Stimulated activated naive B cell treated with anti-CD40 and anti-IgM and Interleukin-4, amounts not matched to agents 10 μg/mL and 1 μg/mL and 100 μg/mL, for 72 hours (primary cell): ENCODE results near the gene ZFPM1.

Experiments used
- ATAC-seq, 2 donors: fragments of 150-1000 bp; cut with Tn5 transposase; replicated peaks; 2 replicates each; pipeline ENCODE4 v1.10.0; 2021; ENCODE audit warnings: moderate library complexity in 1 of 2
- DNase-seq: peaks from one replicate; pipeline ENCODE4 v3.0.0; 2021
- H3K27ac Mint-ChIP-seq: one replicate; pipeline ENCODE4 v1.8.0; 2022; ENCODE audit warnings: mild to moderate bottlenecking, mixed read lengths
- H3K27me3 Mint-ChIP-seq, 2 donors: one replicate each; pipeline ENCODE4 v1.8.0; 2022; ENCODE audit warnings: mixed read lengths in 2 of 2
- H3K36me3 Mint-ChIP-seq, 2 donors: one replicate each; pipeline ENCODE4 v1.8.0; 2022; ENCODE audit warnings: mixed read lengths in 2 of 2, mild to moderate bottlenecking in 1 of 2
- H3K4me1 Mint-ChIP-seq, 2 donors: one replicate each; pipeline ENCODE4 v1.8.0; 2022; ENCODE audit warnings: mixed read lengths in 2 of 2, mild to moderate bottlenecking in 1 of 2
- H3K4me3 Mint-ChIP-seq, 2 donors: one replicate each; pipeline ENCODE4 v1.8.0; 2022; ENCODE audit warnings: mild to moderate bottlenecking in 2 of 2, mixed read lengths in 2 of 2, moderate library complexity in 1 of 2
- H3K9me3 Mint-ChIP-seq, 2 donors: one replicate each; pipeline ENCODE4 v1.8.0; 2022; ENCODE audit warnings: mixed read lengths in 2 of 2, mild to moderate bottlenecking in 1 of 2

Gene ZFPM1

DNA sequence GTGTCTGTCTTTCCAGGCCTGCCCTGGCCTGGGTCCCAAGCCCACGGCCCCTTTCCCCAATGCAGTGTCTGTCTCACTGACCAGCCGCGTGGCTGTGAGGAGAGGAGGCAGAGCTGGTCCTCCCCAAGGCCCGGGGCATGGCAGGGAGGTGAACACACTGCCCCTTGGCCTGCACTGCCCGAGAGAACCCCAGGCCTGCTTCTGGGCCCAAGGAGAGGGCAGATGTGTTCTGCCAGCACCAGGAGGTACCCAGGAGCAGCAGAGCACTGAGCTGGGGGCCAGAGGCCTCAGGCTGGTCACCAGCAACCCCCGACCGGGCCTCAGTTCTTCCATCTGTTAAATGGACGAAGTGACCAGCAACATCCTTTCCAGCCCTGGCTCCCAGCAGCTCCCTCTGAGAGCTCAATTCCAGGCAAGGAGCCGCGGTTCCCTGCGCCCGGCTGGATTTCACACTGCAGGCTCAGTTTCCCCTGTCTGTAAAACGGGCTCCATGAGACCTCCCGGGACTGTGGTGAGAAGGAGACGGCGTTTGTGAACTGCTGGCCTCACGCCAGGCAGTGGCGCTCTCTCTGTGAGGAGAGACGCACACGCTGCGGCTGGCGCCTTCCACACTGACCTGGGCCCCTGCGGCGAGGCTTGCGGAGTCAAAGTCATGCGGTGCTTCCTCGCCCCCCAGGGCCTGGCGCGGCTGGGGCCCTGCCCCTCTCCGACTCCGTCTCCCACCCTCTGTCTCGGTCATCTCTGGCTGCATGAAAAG lies 8.1 kb upstream of the ZFPM1 start:
- H3K4me1 Mint-ChIP-seq = peaks cover 20 to 35% of the 10 kb centered on the region in 2 donors
- H3K27ac Mint-ChIP-seq = no peak overlapping the region
- H3K9me3 Mint-ChIP-seq = no peaks in the 10 kb centered on the region
- ATAC-seq (no peak), DNase-seq (no peak)
- H3K36me3 Mint-ChIP-seq = no peaks in the 10 kb centered on the region
- H3K27me3 Mint-ChIP-seq = peaks cover 0 to 13% of the 10 kb centered on the region in 2 donors
- no peak overlapping the region for H3K4me3 Mint-ChIP-seq

DNA sequence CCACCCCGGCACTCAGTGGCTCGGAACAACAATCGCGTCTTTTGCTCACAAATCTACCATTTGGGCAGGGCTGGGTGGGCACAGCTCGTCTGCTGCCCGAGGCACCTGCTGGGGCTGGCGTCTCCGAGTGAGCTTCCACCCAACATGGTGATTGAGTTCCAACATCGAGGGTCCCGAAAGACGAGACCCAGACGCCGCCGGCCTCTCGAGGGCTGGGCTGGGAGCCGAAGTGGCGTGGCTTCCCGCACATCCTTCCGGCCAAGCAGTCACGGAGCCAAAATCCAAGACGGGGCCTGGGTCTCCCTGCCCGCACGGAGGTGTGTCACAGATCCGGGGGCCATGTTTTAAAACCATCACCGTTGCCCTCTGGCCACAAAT lies 7.5 kb upstream of the ZFPM1 start:
- Mint-ChIP-seq H3K36me3 (no peaks in the 10 kb centered on the region), H3K4me3 (no peak overlapping the region), H3K4me1 (peaks cover 20 to 35% of the 10 kb centered on the region in 2 donors)

DNA sequence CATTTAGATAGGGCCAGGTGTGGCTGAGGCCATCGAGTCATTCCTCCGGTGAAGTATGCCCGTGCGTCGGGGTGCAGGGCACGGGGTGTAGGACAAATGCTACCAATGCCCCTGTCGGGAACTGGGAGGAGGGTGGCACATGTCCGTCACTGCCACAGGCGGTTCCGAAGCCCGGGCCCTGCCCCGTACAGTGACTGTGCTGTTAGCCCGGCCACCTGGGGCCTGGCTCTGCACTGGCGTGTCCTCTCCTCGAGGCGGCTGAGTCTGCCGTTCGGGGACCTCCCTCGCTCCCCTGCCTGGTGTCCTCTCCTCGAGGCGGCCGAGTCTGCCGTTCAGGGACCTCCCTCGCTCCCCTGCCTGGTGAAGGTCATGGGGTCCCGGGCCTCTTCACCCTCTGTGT lies 7.0 kb upstream of the ZFPM1 start:
- no peak overlapping the region for H3K4me3 Mint-ChIP-seq
- ATAC-seq (no peak), DNase-seq (no peak)
- peaks cover 20 to 35% of the 10 kb centered on the region in 2 donors for H3K4me1 Mint-ChIP-seq
- no peaks in the 10 kb centered on the region for H3K9me3 Mint-ChIP-seq
- no peaks in the 10 kb centered on the region for H3K36me3 Mint-ChIP-seq
- peaks cover 0 to 13% of the 10 kb centered on the region in 2 donors for H3K27me3 Mint-ChIP-seq
- no peak overlapping the region for H3K27ac Mint-ChIP-seq

More for the DNA sequence above, 7.5 kb upstream of the ZFPM1 start:
- peaks cover 0 to 13% of the 10 kb centered on the region in 2 donors for H3K27me3 Mint-ChIP-seq
- ATAC-seq (no peak), DNase-seq (no peak)
- no peak overlapping the region for H3K27ac Mint-ChIP-seq
- H3K9me3 Mint-ChIP-seq = no peaks in the 10 kb centered on the region

DNA sequence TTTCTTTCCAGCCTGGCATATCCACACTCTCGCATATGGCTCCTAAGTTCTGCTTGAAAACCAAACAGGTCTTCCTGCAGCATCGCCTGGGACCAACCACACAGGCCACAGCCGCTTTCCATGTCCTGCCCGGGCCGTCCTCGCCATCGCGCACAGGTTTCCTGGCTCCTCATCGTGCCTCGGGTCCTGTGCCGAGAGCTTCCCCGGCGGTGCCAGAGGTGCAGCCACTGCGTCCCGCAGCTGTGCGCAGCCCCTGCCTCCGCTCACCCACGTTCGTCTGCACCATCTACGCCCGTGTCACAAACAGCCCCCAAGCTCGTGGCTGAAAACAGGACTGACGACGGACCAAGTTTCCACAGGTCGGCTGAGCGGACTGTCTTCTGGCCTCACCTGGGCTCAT lies 6.3 kb upstream of the ZFPM1 start:
- H3K4me1 Mint-ChIP-seq = peaks cover 22 to 42% of the 10 kb centered on the region in 2 donors
- H3K4me3 Mint-ChIP-seq = no peak overlapping the region
- H3K27ac Mint-ChIP-seq = no peak overlapping the region
- H3K9me3 Mint-ChIP-seq = no peaks in the 10 kb centered on the region
- DNase-seq (no peak), ATAC-seq (no peak)
- no peaks in the 10 kb centered on the region for H3K36me3 Mint-ChIP-seq
- H3K27me3 Mint-ChIP-seq = peaks cover 0 to 13% of the 10 kb centered on the region in 2 donors

DNA sequence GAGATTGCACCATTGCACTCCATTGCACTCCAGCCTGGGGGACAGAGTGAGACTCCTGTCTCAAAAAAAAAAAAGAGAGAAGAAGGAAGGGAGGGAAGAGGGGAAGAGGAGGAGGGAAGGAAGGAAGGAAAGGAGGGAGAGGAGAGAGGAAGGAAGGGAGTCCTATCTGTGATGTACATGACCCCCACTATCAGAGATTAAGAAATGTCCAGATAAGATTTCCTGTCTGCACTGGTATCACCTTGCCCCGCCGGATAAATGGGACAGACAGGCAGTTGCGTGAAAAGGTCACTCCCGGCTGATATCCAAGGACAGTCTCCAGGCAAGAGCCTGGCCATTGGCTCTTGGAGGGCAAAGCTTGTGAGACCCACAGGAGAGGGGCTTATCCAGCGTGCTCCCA lies 5.2 kb upstream of the ZFPM1 start:
- H3K36me3 Mint-ChIP-seq = no peaks in the 10 kb centered on the region

DNA sequence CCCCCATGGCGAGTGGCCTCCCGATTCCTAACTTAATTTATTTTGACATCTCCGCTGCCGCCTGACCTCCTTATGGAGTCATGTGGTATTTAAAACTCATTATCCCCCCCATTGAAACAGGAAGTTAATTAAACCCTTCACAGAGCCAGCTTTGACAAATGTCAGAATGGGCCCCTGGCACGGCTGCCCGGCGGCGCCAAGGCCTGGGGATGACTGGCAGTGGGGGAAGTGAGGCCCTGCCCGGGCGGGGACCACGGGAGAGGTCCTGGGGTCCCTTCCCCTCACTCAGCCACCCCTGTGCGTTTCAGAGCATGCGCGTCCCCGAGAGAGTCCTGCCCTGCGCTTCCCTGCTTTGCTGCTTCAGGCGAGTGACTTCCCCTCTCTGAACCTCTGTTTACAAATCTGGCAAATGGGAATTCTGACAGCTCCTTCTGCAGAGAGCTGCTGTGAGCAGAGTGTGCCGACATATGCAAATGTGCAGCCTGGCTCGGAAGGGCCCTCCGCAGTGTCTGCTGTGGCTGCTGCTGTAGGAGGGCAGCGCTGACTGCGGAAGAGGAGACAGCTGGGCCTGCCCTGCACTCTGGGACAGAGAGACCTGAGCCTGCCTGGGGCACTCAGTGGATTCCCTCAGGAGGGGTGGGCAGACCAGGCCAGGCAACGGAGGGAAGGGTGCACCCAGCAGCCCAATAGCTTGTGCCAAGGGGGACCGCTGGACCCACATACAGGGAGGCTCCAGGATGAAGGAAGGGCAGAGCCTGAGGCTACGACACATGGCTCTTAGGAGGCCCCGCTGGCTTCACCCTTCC lies 4.4 kb upstream of the ZFPM1 start:
- ATAC-seq (no peak), DNase-seq (no peak)
- Mint-ChIP-seq H3K4me1 (peaks cover 24 to 42% of the 10 kb centered on the region in 2 donors), H3K9me3 (no peaks in the 10 kb centered on the region), H3K27me3 (peaks cover 0 to 13% of the 10 kb centered on the region in 2 donors), H3K36me3 (no peaks in the 10 kb centered on the region), H3K4me3 (peak overlapping the region in 1 of 2 donors; percentile 60), H3K27ac (peak overlapping the region; percentile 10)

More for the DNA sequence above, 5.2 kb upstream of the ZFPM1 start:
- Mint-ChIP-seq H3K4me1 (peaks cover 28 to 47% of the 10 kb centered on the region in 2 donors), H3K27me3 (peaks cover 0 to 13% of the 10 kb centered on the region in 2 donors), H3K4me3 (no peak overlapping the region), H3K9me3 (no peaks in the 10 kb centered on the region), H3K27ac (no peak overlapping the region)
- DNase-seq (no peak), ATAC-seq (no peak)

DNA sequence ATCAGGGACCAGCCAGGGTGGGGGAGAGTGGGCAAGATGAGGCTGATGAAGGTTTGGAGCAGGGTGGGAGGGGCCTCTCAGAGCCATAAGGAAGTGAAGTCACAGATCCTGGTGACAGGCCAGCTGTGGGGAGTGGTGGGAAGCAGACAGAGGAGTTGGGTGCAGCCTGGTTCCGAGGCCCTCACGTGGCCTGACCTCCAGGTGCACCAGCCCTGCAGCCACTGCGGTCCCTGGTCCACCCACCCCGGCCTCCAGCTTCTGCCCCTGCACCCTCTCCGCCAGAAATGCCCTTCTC lies 3.9 kb upstream of the ZFPM1 start:
- Mint-ChIP-seq H3K36me3 (no peaks in the 10 kb centered on the region), H3K4me3 (no peak overlapping the region), H3K4me1 (peaks cover 24 to 42% of the 10 kb centered on the region in 2 donors), H3K9me3 (no peaks in the 10 kb centered on the region), H3K27ac (no peak overlapping the region), H3K27me3 (peaks cover 0 to 13% of the 10 kb centered on the region in 2 donors)
- no peak for ATAC-seq
- no peak for DNase-seq

DNA sequence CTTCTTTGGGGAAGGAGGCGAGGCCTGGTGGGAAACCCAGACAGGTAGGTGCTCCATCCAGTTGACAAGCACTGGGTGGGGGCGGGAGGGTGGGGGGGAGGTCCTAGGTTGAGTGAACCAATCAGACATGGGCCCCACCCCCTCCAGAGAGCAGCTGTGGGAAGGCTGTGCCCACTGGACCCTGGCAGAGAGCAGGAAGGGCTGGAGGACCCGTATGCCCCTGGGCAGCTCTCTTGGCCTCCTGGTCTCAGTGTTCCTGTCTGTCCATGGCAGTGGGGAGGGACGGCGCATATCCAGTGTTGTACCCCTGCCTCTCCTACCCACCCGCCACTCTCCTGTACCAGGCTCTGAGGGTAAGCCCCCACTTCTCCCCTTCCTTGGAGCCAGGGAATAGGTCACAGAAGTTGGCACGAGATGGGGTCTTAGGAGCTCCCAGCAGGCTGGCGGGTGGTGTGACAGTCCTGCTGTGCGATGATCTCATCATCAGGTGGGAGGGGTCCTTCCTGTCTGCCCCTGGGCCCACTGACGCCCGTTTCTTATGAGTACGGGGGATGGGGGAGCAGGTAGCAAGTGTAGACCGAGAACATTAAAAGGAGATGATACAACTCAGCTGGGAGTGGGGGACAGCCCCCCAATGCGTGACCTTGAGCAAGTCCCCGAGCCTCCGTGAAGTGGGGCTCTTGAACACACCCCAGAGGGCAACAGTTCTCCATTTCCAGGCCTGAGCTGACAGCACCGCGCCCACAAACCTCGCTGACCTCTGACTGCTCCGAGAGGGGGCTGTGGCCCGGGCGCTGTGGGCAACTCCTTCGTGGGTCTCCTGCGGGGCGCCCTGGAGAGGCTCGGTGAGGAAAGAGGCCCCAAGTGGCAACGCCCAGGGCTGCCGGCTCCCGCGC lies 1.2 kb upstream of the ZFPM1 start:
- DNase-seq (no peak), ATAC-seq (no peak)
- Mint-ChIP-seq H3K27ac (peak overlapping the region; percentile 92), H3K9me3 (no peaks in the 10 kb centered on the region), H3K4me3 (peak overlapping the region; percentile 87 to 93), H3K27me3 (peaks cover 0 to 13% of the 10 kb centered on the region in 2 donors), H3K36me3 (peaks cover 0 to 4% of the 10 kb centered on the region in 2 donors), H3K4me1 (peaks cover 38 to 62% of the 10 kb centered on the region in 2 donors)

DNA sequence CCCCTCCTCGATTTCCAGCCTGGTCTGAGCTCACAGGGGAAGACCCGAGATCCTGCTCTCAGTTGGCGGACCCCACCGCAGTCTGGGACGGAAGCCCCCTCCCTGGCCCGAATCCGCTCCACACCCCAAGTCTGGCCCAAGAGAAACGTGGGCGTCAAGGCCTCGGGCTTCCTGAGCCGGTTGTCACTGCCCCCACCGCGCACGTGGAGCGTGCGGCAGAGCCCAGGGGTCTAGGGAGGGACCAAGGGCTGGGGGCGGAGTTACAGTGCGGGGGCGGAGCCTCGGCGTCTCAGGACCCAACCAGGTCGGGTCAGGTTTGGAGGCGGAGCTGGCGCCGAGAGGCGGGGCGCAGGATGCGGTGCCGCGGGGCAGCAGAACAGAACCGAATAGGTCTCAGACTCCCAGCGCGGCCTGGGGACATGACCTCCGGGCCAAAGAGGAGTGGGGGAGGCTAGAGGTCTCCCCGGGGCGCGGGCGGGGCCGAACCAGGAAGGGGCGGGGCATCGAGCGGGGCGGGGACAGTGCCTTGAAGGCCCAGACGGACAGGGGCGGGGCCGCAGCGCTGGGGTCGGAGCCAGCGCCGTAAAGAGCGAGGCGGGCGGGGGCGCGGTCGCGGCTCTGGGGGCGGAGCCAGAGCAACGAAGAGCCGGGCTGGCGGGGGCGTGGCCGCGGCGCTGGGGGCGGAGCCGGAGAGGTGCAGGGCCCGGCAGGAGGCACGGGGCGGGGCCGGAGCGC lies 431 bp upstream of the ZFPM1 start:
- no peaks in the 10 kb centered on the region for H3K9me3 Mint-ChIP-seq
- H3K27ac Mint-ChIP-seq = peak overlapping the region; percentile 92
- peaks cover 45 to 65% of the 10 kb centered on the region in 2 donors for H3K4me1 Mint-ChIP-seq
- H3K27me3 Mint-ChIP-seq = peaks cover 0 to 7% of the 10 kb centered on the region in 2 donors
- ATAC-seq (peak; percentile 61 to 70), DNase-seq (peak; percentile 96)
- H3K36me3 Mint-ChIP-seq = peaks cover 0 to 4% of the 10 kb centered on the region in 2 donors
- H3K4me3 Mint-ChIP-seq = peak overlapping the region; percentile 87 to 93

DNA sequence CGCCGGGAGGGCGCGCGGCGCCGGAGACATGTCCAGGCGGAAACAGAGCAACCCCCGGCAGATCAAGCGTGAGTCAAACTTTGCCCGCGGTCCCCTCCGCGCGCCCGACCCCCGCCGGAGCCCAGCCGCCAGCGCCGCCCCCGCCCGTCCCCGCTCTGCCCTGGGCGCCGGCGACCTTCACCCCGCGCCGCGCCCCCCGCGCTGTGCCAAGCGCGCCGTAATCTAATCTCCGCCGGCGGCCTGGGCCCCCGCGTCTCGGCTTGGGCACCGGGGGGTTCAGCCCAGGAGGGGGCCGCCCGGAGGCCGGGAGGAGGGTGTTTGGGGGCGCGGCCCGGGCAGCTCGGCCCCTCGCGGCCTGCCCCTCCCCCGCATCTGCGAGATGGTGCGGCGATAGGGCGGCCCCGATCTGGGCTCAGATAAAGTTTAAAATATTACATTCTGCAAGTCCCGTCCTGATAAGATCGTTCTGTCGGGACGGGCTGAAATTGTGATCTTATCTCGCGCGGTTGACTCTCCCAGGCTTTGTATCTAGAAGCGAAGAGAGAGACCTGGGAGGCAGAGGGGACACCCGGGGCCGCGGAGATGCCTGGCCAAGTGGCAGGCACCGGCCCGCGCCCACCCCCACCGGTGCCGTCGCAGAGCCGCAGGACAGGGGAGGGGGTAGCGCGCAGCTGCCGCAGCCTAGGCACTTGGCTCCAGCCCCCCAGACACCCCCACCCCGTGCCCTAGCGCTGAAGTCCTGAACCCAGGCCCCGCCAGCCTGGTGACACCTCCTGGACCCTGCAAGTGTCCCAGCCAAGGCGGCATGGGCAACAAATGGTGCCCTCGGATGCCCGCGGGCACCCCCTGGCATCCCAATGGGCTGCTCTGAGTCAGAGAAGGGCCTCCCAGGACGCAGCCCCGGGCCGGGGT lies 787 bp downstream of the ZFPM1 start:
- Mint-ChIP-seq H3K9me3 (no peaks in the 10 kb centered on the region), H3K4me3 (peak overlapping the region; percentile 83 to 94), H3K27ac (peak overlapping the region; percentile 92), H3K27me3 (no peaks in the 10 kb centered on the region), H3K4me1 (peaks cover 39 to 67% of the 10 kb centered on the region in 2 donors), H3K36me3 (peaks cover 0 to 4% of the 10 kb centered on the region in 2 donors)
- no peak for ATAC-seq
- DNase-seq = no peak

DNA sequence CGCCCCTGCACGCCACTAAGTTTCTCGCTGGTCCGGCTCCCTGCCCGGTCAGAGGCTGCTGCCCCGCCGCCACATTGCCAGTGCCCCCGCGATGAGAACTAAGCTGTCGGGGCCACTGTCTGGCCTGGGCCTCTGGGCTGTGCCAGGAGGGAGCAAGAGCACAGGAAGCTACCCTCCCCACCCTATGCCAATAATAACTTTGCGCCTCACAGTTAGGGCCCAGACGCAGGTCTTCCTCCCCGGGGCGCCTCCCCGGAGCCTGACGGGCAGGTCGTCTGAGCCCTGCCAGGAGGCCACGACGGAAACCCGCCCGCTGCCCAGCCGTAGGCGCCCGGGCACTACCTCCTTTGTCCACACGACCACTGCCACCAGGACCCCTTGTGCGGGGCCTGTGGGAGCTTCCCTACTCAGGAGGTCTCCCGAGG lies 1.5 kb downstream of the ZFPM1 start:
- H3K4me1 Mint-ChIP-seq = peaks cover 37 to 67% of the 10 kb centered on the region in 2 donors
- no peak for DNase-seq

DNA sequence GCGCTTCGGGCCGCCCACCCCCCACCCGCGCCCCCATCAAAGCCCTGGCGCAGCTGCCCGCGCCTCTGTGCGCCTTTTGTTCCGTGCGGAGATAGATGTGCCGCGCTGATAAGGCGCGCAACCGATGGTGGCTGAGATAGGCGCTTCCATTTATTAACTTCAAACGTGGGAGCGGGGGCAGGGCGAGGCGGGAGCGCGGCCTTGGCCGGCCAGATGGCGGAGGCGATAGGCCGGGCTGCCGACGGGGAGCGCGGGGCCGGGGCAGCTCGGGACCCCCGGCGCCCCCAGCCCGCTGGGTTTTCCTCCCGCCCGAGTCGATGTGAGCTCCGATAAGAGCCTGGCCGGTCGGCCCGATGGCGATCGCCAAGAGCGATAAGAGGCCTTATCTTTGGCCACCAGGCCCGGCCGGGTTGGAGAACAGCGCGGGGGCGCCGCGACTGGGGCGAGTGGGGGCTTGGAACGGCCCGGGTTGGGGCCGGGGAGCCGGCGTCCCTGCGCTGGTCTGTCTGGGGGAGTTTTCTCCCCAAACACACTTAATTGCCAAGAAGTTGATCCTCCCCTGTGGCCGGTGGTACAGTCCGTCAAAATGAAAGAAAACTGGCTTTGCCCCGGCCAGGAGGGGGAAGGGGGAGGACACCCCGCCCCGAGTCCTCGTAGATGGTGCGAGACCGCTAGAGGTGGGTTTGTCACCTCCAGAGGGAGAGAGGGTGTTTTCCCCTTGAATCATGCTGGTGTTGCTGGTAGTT lies 2.7 kb downstream of the ZFPM1 start:
- Mint-ChIP-seq H3K36me3 (peaks cover 2 to 8% of the 10 kb centered on the region in 2 donors), H3K4me1 (peaks cover 43 to 77% of the 10 kb centered on the region in 2 donors), H3K27ac (peak overlapping the region; percentile 98), H3K4me3 (peak overlapping the region; percentile 83 to 94), H3K9me3 (no peaks in the 10 kb centered on the region), H3K27me3 (no peaks in the 10 kb centered on the region)
- DNase-seq (peak; percentile 90), ATAC-seq (peak; percentile 53 to 57)

More for the DNA sequence above, 1.5 kb downstream of the ZFPM1 start:
- H3K27me3 Mint-ChIP-seq = no peaks in the 10 kb centered on the region
- peak overlapping the region; percentile 92 for H3K27ac Mint-ChIP-seq
- H3K9me3 Mint-ChIP-seq = no peaks in the 10 kb centered on the region
- no peak for ATAC-seq
- H3K36me3 Mint-ChIP-seq = peaks cover 0 to 4% of the 10 kb centered on the region in 2 donors
- H3K4me3 Mint-ChIP-seq = peak overlapping the region; percentile 83 to 94
